HG02798 (cell line): Measurements from ENCODE around the gene CTTNBP2.

Source experiments
- ATAC-seq: cut with Tn5 transposase; IDR thresholded peaks from one replicate; pipeline ENCODE4 v1.9.1; 2021; ENCODE audit warnings: mild to moderate bottlenecking; ENCODE audit not compliant: unreplicated experiment, poor library complexity

Gene CTTNBP2

GRCh38 chr7:117873310-117874190 lies at the start of gene CTTNBP2:
Gene CTTNBP2, minus strand, starts transcription at chr7:117873441. Its CDS starts 26 bp downstream, at chr7:117873415.
- ATAC-seq: peak; percentile 61

GRCh38 chr7:117916309-117916708 lies 43.1 kb upstream of the CTTNBP2 start:
- no peak for ATAC-seq

GRCh38 chr7:117912421-117912820 lies 39.2 kb upstream of the CTTNBP2 start:
- ATAC-seq: no peak

- ATAC-seq: no peak
Measured at GRCh38 chr7:117908031-117908795, 35.0 kb upstream of the CTTNBP2 start.

GRCh38 chr7:117907049-117907640 lies 33.9 kb upstream of the CTTNBP2 start:
- ATAC-seq: no peak

GRCh38 chr7:117902314-117902889 lies 29.2 kb upstream of the CTTNBP2 start:
- no peak for ATAC-seq

- ATAC-seq: no peak
Measured at GRCh38 chr7:117901089-117901797, 28.0 kb upstream of the CTTNBP2 start.

- no peak for ATAC-seq
Measured at GRCh38 chr7:117896339-117896738, 23.1 kb upstream of the CTTNBP2 start.

- no peak for ATAC-seq
Measured at GRCh38 chr7:117895276-117895675, 22.0 kb upstream of the CTTNBP2 start.

GRCh38 chr7:117894037-117894436 lies 20.8 kb upstream of the CTTNBP2 start:
- no peak for ATAC-seq

GRCh38 chr7:117892821-117893220 lies 19.6 kb upstream of the CTTNBP2 start:
- ATAC-seq: no peak

GRCh38 chr7:117889611-117890010 lies 16.4 kb upstream of the CTTNBP2 start:
- no peak for ATAC-seq

GRCh38 chr7:117888627-117889026 lies 15.4 kb upstream of the CTTNBP2 start:
- no peak for ATAC-seq

- ATAC-seq: no peak
Measured at GRCh38 chr7:117882594-117882993, 9.4 kb upstream of the CTTNBP2 start.

- no peak for ATAC-seq
Measured at GRCh38 chr7:117876761-117877160, 3.5 kb upstream of the CTTNBP2 start.

GRCh38 chr7:117875566-117875965 lies 2.3 kb upstream of the CTTNBP2 start:
- ATAC-seq: no peak

- no peak for ATAC-seq
Measured at GRCh38 chr7:117874191-117874700, 1.0 kb upstream of the CTTNBP2 start.

- peak; percentile 29 for ATAC-seq
Measured at GRCh38 chr7:117872561-117873309, 506 bp downstream of the CTTNBP2 start.
